HG02759 (cell line): Measurements from ENCODE around the gene STK39.

ENCODE experiments used
- ATAC-seq: cut with Tn5 transposase; IDR thresholded peaks from one replicate; pipeline ENCODE4 v1.9.1; 2021; ENCODE audit warnings: mild to moderate bottlenecking, moderate library complexity; ENCODE audit not compliant: unreplicated experiment

STK39 gene

DNA sequence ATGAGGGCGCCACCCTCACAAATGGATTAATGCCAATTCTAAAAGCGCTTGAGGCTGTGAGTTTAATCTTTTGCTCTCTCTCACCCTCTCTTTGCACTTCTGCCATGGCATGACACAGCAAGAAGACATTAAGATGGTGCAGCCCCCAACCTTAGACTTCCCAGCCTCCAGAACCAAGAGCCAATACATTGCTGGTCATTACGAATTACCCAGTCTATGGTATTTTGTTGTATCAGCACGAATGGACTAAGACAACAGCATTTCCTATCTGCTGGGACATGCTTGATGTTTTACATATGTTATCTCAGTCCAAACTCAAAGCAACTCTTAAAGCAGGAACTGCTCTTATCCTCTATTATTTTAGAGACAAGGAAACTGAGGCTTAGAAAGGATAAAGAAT lies 222.9 kb downstream of the STK39 start:
- no peak for ATAC-seq

DNA sequence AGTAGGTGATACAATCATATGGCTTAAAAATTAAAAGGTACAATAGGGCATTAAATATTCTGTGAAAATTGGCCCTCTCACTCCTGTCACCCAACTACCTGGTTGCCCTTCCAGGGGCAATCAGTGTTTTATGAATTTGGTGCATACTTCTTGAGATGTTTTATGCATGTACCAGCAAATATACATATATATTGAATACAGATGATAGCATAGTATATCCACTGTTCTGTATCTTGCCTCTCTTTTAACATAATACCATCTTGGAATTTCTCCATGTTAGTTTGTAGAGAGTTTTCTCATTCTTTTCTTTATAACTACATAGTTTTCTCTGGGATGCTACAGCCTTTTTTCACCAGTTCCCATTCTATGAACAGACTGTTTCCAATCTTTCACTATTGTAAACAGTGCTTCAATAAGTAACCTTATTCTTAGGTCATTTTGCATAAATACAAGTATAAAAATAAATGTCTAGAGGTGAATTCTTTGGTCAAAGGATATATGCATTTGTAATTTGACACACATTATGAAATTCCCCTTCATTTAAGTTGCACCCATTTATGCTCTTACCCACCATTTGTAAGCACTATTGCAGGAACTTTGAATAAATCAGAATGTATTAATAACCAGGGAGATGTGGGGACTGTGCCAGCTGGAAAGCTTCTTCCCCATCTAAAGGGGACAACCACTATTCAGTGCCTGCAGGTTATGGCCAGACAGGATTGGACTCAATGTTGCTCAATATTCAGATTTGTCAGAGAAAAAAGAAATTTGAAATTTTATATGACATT lies 225.4 kb downstream of the STK39 start:
- no peak for ATAC-seq

DNA sequence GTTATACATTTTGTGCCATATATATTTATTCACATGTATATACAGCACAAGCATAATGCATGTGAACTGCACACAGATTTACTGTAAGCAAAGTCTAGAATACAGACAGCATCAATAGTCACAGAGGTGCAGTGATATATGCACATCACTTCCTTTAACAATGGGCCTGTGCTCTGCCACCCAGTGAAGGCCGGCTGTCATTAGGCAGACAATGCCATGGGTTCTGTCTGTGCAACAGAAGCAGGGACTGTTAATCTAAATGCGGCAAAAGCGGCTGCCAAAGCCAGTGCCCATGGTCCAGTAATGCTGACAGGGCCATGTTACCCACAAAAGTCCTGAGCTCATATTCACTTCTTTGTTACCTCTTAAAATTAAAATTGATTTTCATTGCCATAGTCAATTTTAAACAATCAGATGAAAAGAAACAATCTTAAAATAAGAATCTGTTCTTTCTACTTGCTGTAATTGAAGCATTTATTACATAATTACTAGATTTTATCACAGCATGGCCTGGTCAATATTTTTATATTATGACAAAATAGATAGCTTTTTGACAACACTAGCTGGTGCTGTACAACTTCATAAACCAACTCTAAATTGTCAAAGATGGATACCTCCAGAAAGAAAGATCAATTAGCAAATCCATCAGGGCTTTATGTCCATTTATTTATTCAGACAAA lies 232.0 kb downstream of the STK39 start:
- ATAC-seq: no peak

DNA sequence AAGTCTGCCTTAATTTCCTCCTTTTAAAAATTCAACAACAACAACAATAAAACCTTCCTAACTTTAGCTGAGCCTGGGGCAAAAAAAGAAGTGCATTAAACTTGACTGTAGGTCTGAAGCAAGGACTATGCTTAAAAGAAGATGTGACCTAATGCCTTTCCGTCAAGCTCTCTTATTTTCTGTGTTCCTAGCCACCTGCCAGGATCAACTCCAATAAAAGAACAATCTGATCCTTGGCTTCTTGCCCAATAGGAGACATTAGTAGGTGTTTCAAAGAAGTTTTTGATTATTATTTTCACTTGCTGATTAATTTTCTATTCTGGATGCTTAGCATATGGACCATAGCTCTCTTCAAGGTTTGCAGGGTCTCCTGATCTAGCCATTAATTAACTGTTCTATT lies 237.5 kb downstream of the STK39 start:
- ATAC-seq: no peak

DNA sequence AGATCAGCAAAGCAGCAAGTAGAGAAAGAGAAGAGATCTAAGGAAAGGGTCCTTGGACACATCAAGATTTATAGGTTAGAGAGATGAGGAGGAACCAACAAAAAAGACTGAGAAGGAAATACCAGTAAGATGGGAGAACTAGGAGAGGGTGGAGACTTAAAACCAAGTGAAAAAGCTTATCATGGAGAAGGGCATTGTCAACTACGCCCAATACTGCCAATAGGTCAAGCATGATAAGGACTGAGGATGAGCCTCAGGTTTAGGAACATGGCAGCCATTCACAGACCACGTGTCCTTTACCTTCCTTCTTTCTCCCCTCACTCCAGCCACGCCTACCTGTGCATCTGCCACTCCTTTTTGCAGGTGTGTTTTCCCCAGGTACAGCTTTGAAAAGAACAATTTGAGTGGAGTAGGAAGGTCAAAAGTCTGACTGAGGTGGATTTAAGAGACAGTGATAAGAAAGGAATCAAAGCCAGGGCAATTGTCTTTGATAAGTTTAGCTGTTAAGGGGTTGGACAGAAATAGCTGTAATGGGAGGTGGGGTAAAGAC lies 238.7 kb downstream of the STK39 start:
- ATAC-seq: no peak

DNA sequence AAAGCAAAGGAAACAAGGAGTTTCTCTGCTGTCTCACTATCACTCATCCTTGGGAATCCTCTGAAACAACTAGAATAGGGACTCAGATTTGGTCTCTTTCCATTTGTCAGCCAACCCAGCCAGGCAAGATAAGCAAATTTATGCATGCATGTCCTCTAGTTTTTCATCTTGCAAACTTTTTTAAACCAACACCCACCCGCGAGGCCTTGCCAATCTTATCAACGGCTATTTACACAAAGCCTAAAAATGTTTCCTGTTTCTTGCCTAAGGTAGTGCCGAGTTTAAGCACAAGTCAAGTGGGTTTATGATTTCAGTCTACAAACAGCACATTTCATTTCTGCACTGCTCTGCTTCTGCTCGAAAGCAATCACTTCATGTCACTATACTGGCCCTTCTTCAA lies 240.9 kb downstream of the STK39 start:
- ATAC-seq: no peak

DNA sequence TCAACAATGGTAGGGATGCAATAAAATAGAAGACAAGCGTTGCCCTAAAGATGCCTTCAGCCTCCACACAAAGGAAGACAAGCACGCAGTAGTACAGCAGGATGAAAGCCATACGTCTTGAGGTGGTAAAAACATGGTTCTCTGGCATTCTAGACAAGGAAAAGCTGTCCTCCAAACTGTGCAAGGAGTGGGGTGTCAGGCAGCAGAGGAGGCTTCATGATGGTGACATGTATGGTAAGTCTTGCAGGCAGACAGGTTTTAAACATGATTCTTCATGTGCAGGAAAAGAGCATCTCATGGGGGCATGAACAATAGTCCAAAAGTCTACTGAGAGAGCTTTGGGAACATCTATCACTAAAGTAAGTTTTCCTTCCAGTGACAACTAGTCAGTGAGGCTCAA lies 241.8 kb downstream of the STK39 start:
- no peak for ATAC-seq

DNA sequence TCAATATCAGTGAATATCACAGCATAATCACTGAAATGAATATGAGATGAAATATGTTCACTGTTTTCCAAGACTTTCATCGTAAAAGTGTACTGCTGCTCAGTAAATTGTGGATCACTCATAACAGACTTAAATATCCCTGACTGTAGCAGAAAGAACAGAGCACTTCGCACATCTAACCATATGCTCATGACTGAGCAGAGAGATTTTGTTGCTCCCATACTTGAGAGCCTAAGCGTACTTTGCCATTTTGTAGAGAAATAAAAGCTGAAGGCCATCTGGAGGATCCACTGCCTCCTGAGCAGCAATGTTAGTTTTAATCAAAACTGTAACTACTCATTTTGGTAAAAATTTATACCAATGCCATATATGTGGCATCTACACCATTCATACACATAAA lies 243.5 kb downstream of the STK39 start:
- no peak for ATAC-seq

DNA sequence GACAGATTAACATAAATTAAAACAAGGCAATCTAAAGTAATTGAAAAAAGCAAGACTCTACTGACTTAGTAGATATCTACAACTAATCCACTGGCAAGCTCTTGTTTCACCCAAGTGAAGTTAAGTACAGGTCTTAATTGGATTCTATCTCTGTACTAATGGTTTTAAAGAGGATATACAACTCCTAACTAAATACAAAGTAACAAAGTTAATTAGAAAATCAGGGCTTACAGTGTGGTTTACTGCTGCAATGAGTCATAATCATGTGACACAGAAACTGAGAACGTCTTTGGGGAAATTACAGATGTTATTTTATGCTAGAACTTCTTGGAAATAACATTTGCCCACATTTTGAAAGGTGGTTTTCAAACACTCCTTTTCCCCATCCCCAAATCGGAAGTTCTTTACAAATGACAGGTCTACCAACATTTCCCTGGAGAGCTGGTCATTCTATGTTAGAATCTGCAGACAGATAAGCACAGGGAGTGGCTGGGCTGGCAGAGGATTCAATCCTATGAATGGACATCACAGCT lies 245.3 kb downstream of the STK39 start:
- peak; percentile 79 for ATAC-seq

DNA sequence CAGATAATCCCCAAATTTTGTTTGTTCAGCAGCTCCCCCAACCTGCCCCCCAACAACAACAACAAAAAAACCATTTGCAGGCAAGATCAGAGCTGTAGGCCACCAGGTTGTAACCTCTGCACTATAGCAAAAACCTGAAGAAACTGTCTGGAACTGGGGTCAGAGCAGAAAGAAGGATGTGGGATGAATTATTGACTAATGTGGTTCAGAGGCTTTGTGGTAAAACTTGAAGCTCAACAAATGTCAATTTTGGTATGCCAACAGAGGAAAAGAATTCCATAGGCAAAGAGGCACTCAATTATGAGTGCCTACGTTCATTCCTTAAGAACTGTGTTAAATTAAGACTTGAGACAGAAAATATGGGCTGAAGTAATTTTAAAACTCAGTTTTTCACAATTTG lies 255.1 kb downstream of the STK39 start:
- ATAC-seq: no peak

DNA sequence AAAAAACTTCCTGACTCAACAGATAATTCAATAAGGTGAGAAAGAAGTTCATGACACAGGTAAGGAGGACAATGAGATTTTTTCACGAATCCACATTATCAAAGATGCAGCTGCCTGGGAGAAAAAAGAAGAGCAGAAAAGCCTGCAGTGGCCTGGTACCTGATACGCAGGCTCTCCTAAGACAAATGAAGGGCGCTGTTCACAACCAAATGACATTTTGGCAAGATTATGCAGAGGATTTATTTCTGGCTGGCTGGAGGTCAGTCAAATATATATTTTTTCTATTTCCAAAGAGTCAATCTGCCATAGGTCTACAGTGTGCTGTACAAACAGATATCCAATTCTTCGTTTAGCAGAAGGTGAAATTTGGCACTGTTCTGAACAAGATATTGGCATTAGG lies 257.3 kb downstream of the STK39 start:
- ATAC-seq: no peak

DNA sequence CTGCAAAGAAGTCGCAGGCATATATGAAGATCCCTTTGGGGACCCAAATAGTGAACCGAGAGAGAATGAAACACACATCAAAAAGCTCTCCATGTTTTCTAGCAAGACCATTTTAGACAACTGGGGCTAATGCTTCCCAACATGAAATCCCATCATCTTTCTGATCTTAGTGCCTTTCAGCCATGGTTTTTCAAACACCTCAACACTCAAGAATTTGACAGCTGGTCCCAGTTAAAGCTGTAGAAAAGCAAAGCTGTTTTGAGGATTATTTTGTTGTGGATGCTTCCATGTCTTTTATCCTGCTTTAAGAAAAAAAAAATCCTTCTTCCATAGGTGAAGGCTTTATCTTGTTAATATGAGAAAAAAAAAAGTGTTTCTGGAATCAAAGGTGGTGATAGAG lies 259.1 kb downstream of the STK39 start:
- ATAC-seq: no peak

DNA sequence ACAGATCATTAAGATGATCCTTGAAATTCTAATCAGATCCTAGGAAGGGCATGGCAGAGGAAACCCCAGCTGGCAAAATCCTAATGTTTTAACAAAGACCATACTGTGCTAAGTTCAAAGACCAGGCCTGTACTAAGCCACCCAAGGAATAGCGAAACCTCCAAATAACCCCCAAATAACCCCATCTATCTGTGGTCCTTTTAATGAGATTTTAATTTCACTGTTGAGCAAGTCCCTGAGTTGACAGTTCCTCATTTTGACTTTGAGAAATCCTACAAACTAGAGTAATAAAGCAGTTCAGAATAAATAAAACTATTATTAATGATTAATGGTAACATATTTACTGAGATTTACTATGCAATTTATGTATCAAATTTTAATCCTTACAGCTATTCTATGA lies 259.8 kb downstream of the STK39 start:
- ATAC-seq: peak; percentile 50

DNA sequence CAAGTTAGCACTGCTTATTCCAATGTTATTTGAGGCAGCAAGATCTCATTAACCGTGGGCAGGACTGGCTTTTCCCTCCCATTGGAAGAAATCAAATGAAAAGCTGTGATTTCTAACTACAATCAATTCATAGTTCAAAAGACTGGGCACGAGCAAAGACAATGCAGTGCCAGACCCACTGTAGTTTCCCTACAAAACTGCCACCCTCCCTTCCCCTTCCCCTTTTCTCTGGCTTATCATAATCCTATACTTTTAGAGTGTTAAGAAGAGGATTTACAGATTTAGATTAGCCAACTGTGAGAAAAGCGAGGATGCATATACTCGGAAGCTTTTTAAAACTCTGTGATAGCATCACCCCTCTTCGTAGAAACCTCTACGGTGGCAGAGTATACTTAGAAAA lies 260.4 kb downstream of the STK39 start:
- no peak for ATAC-seq

DNA sequence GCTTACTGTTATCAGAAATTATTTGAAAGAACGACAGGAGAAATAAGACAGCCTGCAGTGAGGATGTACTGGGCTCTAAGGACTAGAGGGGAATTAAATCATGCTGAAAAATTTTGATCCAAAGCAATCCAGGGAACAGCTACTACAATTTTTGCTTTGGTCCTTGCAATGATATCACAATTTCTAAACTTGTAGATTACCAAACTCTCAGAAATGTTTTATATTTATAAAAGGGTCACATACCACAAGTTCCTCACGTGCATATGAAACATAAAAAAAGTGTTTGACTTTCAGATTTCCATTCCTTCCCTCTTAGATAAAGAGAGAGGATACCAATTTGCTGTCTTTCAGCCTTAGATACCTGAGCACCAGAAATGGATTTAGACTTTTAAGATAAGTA lies 261.2 kb downstream of the STK39 start:
- ATAC-seq: no peak

DNA sequence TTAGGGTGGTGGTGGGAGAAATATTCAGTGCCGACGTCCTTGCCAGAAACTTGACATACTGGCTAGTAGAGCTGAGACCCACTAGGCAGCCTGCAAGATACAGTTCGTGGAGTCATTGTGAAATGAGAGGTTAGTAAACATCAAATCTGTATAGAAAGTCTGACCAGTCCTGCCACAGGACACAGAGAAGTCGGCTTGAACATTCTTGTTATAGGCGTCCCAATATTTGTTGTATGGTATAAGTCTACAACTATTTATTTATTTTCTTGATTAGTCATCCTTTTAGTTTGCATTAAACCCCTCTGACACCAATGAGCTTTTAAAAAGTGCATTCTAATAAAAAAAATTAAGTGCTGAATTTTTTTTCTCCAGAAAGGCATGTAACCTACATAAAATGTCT lies 265.4 kb downstream of the STK39 start:
- ATAC-seq: no peak

DNA sequence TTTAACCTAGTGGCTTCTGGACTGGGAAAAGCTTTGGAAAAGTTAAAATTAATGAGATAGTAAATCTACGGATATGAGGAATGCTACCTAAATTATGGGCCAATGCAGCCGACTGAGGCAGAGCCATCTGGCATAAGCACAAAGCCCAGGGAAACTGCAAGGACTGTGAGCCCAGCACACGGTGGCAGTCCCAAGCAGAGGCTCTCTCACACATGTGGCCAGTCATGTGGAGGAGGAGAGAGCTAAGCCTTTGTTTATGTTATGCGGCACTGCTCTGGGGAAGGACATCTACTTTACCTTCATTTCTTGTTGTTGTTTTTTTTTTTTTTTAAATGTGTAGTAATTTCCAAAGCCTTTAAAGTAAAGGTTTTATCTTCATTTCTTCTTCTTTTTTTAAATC lies 267.0 kb downstream of the STK39 start:
- ATAC-seq: no peak

DNA sequence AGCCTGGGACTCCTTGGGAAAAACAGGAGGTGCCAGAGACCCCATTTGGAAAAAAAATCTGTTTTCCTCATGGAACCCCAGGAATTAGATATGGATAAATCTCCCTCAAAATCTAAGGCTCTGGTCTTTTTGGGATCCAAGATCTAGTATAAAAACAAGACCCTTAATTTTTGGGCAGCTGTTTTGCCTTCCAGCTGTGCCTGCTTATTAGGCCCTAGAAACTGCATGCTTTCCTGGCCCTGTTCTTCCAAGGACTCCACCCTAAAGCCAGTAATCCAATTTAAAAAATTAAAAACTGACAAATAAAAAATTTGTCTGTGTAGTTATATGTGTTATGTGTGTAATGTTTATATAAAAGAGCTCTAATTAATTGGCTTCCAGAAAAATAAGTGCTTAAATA lies 274.6 kb downstream of the STK39 start:
- ATAC-seq: no peak

DNA sequence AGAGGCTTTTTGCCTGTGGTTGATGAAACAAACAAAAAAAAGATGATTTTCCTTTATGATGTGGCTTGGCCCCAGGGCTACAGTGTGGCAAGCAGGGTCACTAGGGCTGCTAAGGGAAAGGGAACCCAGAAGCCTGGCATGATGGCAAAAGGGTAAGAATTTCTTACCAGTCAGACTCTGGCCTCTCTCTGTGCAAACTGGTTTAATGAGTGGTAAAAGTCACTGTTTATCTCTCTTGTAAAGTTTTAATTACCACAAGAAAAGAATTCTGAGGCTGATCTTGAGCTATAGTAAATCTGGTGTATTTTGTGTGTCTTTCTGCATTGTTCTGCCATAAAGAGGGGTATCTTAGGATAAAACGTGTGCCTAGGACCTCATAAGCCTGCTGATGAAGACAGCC lies 275.4 kb downstream of the STK39 start:
- no peak for ATAC-seq

DNA sequence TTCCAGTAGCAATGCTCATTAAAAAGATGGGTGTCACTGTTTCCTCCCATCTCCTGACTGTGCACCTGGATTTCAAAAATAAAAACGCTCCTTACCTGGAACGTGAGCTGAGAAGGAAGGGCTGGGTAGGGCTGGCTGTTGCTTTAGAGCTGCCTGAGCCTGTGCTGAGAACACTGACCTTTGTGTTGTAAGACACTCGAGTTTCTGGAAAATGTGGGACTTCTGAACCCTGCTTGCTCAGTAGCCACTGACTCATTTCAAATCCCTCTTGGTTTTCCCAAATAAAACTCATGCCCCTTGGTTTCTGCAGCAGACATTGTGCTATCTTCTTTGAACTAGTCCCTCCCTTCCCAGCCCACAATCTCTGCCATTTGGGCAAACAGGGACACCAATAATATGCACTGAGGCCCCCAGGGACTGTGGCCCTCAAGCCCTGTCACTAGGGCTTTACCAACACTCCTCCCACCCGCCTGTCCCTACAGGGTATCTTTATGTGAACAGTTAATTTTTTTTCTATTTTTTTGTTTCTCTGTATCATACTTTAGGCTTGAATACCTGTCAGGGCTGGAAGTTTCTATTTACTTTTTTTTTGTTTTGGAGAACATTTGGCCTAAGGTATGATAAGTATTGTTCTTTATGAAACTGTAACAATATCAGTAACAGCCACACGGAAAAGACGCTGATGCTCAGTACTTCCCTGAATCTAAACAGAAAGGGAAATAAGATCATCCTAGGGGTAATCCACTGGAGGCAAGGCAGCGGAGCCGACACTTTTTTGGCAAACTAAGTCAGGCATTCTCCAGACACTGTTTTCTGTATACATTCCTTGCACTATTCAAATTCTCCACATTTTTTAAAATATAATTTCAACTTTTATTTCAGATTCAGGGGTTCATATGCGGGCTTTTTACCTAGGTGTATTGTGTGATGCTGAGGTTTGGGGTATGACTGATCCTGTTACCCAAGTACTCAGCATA lies 280.2 kb downstream of the STK39 start:
- no peak for ATAC-seq
